Measurements from ENCODE around the gene CRELD2.

The CRELD2 gene

DNA sequence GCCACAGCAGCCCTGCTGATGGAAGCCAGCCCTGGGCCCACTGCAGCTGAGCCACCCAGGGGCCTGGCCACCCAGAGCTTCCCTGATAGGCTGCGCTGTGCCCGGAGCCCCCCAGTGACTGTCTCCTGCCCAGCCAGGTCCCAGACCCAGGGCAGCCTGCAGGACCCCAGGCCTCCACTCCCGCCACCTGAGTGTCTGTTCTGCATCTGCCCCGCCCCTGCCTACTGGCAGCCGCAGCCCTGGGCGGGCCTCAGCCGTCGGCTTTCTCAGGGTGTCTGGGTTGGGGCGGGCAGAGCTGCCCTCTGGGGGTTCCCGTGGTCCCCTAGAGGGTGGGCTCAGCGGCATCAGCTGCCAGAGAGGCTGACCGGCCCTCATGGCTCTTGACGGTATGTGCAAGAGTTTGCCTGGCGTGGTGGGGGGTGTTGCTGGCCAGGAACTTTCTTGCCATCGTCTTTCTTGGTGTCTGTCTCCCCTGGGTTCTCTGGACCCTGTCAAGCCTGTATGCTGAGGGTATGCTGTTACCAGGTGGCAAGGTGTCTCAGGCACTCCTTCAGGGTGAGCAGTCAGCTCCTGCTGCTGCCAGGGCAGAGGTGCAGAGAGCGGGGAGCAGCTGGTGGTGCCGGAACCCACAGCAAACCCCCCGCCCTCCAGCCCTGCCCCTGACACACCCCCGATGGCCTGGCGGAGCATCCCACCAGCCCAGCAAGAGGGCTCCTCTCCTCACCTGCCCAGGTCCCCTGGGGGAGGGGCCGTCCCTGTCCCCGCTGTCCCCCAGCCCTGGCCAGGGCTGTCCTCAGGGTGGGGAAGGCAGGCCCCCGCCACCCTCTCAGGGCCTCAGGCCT lies 29.9 kb downstream of the CRELD2 start:
- DNase-seq: no peak

DNA sequence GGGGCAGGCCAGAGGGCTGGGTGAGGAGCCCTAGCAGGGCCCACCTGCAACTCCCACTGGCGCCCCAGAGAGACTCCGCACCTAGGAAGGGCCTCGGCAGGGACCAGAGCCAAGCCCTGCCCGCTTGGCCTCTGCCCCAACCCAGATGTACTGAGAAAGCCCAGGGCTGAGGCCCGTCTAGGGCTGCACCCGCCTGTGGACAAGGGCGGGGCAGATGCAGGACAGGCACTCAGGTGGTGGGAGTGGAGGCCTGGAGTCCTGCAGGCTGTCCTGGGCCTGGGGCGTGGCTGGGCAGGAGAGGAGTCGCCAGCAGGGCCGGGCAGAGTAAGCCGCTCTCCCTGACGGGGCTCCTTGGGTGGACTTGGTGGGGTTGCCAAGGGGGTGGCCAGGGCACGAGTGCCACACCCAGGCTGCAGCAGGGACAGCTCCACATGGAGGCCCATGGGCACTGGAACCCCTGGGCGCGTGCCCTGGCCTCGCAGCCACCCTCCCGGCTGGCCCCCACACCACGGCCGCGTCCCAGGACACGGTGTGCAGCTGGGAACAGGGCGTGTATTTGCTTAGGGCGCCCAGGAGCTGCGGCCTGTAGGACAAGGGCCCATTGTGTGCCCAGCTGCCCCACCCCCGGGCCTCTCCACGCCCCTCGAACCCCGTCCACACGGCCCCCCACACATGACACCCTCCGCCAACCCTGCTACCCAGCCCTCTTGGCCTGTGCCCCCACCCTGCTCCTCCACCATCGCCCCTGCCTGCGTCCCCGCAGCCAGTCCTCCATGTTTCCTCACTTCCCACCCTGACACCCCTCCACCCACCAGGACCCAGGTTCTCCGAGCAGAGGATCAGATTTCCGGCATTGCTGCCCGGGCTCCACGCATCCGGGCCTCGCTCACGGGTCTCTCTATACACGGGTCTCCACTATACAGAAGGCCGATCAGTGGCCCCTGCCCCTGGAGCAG lies 30.8 kb downstream of the CRELD2 start:
- no peak for DNase-seq

DNA sequence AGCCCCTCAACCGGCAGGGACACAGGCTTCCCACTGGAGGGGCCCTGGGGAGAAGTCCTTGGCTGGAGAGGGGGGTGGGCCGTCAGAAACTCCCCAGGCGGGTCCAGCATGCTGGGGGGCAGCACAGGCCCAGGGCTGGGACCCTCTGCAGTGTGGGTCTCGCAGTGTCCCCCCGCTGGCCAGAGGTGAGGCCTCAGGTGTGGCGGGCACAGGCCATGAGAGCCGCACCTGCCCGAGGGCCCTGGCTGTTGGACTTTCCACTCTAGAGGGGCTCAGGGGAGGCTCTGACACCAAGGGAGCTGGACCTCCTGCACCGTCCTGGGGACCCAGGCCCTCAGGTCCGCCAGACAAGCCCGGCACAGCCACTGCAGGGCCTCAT lies 31.5 kb downstream of the CRELD2 start:
- DNase-seq: no peak

DNA sequence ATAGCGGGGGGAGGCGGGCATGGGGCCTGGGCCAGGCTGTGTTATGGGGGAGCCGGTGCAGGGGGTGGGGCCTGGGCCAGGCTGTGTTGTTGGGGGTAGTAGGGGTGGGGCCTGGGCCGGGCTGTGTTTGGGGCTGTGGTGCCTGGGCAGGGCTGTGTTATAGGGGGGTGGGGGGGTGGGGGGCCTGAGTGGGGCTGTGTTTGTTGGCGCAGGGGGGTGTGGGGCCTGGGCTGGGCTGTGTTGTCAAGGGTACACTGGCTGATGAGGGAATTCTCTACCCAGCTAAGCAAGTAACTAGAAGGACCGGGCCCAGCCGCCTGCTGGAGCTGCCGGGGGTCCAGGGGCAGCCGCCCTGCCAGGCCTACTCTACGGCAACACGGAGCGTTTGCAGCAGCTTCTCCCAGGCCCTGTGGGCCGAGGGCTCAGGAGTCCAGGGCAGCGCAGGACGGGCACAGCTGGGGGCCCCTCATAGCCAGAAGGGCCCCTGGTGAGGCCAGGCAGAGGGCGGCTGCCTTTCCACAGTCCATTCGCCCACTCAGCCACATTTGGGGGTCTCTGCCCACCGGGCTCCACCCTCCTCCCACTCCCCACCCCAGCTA lies 32.1 kb downstream of the CRELD2 start:
- no peak for DNase-seq

GRCh38 chr22:49951000-49951677 lies 32.7 kb downstream of the CRELD2 start:
- DNase-seq: peak; percentile 80 to 87

DNA sequence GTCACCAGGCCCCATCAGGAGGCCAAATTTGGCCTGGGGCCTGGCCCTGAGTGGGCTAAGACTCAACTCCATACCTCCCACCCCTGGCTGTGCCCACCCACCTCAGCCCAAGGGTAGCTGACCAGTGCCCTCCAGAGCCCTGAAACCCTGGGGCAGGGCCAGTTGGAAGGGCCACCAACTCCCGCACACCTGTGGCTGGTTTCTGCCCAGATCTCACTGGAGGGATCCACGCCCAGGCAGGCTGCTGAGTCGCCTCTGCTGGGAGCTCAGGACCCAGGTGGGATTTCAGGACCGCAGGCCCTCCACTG lies 33.2 kb downstream of the CRELD2 start:
- DNase-seq: no peak

- DNase-seq: no peak
These were observed 33.8 kb downstream of the CRELD2 start for GRCh38 chr22:49951986-49952896.

- DNase-seq: no peak
These were observed 34.7 kb downstream of the CRELD2 start for GRCh38 chr22:49953027-49953679.

DNA sequence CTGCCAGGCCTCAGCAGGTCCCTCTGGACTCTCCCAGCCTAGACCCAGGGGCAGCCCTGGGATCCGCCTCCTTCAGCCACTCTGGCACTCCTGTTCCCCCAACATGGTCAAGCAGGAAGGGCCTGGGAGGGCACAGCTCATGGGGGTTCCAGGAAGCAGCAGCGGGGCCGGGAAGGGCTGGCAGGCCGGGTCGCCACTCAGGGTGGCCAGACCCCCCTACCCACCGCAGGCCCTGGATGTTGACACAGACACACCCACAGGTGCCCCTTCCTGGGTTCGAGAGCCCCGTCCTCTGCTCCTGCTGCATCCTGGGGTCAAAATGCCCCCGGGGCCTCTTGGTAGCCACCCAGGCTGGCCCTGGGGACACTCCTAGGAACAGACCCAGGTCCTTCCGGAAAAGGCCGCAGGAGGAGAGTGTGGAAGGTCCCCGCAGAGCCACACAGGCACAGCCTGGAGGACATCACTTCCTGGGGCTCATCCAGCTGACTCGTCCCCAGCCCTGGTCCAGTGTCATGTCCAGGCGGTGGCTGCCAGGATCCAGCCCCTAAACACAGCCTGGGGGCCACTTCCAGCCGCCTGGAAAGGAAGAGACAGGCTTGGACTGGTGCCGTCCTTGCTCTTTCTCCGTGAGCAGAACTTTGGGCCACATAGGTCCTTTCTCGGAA lies 35.4 kb downstream of the CRELD2 start:
- DNase-seq: no peak

DNA sequence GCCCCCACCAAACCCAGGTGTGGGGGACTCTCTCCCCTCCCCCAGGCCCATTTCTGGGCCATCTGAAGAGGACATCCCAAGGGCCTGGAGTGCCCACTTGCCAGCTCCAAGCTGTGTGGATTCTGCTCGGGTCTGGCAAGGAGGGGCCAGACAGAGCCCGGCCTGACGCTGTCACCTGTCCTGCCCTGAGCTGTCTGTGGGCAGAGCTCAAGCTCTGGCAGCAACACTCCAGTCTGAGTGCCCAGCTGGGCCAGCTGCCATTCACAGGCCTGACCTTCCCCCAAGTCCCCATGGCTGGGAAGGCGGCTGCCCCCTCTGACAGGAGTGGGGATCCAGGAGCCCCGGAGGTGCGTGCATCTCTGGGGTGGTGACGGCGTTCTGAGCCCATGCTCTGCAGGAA lies 35.9 kb downstream of the CRELD2 start:
- no peak for DNase-seq

DNA sequence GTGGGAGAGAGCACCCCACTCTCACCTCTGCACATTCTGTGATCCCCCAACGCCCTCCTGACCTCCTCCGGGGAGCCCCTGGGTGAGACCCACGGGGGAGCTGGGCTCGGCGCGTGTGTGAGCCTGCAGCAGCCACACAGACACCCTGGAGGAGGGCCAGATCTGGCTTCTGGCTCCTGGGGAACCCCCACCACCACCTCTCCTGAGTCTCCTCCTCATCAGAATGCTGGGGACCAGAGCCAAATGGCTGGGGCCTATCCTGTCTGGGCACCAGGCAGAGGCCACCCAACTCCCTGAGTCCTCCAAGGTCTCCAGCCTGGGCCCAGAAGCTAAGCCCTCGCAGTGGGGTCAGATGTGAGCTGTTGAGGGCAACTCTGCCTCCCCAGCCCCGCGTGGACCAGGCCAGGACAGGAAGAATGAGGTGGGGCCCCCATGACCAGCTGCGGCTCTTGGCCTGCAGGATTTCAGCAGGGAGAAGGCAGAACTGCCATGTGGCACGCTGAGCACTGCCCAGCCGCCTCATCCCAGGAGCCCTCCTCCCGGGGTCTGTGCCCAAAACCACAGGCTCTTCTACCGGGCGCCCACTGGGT lies 36.7 kb downstream of the CRELD2 start:
- no peak for DNase-seq

DNA sequence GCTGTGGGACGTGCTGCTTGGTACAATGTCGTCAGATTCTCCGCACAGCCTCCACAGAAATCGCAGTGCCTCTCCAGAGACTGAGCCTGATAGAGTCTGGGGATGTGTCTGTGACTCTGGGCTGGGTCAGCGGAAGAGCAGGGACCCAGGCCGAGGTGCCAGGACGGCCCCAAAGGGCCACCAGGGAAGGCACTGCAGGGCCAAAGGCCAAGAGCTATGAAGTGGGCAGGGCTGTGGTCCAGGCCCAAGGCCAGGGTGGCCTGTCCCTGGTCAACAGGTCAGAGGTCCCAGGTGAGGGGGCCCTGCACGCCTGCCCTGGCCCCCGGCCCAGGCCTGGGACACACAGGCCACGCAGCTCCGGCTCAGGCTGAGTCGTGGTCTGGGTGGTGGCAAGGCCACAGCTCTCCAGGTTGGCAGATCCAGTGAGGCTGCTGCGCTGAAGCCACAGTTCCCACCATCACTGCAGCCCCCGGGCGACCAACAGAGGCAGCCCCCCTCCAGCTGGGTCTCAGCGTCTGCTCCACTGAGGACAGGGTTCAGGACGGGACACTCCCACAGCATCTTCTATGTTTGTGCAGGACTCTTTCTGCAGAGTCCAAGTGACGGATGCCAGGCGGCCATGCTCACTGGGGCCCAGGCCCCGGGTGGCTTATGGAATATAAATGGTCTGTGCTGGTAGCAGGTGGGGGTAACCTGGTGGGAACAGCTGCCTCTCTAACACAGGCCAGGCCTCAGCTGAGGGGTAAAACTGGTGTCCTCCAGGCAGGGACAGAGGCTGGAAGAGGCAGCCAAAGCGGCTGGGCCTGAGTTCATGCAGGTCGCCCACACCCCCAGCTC lies 37.4 kb downstream of the CRELD2 start:
- DNase-seq: no peak

DNA sequence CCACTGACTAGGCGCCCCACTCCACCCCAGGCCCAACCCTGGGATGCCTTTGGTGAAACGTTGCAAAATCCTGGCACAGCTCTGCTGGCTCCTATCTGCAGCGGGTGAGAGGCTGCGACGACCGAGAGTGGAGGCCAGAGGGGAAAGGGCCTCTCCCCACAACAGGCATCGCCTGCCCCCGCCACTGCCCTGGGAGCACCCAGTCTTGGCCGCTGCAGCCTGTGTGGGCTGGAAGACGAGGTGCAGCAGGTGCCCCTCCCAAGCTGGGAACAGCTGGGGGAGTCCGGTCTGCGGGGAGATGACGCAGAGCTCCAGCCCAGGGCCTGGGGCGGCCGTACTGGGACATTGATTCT lies 38.0 kb downstream of the CRELD2 start:
- DNase-seq: no peak

DNA sequence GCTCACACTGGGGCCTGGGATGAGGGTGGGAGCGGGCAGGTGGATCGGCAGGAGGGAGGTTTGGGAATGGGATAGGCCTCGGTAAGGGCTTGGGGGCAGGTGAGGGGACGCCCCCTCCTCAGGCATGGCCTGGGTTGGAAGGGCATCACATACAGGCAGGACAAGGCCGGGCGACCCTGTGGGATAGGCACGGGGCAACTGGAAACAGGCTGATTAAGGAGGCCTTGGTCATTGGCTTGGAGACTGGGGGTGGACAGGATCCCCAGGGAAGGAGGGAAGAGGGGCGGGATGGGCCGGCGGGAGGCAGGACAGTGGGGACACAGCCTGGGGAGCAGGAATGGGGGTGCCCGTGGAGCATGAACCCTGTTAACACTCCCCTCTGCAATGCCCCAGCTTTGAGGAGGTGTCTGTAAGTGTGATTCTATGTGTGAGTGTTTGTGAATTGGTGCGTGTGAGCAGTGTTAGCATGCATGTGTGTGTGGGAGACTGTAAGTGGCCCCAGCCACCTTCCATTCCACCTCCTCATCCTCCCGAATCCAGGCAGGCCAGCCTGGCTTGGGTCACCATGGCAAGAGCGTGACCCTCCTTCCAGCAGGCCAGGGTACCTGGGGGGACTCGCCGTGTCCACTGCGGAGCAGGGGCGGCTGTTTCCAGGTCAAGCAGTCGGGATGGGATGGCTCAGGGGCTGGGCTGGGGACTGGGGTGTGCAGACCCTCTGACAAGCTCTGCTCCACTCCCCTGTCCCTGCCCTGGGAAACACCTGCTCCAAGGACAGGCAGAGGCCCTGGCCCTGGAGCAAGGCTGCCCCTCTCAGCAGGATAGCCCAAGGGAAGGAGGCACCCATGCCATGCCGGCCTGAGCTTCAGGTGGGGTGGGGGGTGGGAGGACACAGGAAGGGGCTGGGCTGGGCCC lies 38.7 kb downstream of the CRELD2 start:
- DNase-seq: no peak

- DNase-seq: no peak
These were observed 39.5 kb downstream of the CRELD2 start for GRCh38 chr22:49957826-49958365.

DNA sequence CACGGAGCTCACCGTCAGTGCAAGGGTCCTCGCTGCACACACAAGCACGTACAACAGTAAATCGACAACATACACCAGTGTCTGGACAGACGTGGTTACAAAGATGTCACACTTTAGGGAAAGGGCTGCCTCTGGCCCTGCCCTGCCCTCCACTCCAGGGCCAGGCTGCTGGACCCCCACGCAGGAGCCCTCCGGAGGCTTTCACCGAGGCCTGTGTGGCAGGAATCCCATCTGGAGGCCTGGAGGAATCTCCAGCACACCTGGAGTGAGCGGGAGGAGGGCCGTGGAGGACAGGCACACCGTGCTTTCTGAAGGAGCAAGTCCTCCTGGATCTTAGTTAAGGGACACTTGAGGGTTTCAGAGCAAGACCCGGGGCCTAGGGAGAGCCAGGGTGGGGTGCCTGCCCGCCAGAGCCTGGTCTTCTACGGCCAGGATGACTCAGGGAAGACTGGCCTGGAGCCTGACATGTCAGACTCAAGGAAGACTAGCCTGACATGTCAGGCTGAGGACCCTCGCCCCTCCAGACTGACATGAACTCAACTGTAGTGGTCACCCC lies 40.0 kb downstream of the CRELD2 start:
- no peak for DNase-seq

- no peak for DNase-seq
These were observed 40.7 kb downstream of the CRELD2 start for GRCh38 chr22:49958931-49959781.

Data from activated T-cell treated with anti-CD3 and anti-CD28 coated beads, Interleukin-2, amount 50 U/mL, for 48 hours (primary cell).